DOHH2 (cell line): ENCODE measurements around the gene ARID3B.

ENCODE experiments used
- H3F3A ChIP-seq: fragments of 200-600 bp; sonication (generic), shearing (Covaris generic); 2 replicates; pipeline ENCODE4 v1.6.0; 2016; ENCODE audit warnings: antibody characterized with exemption, mild to moderate bottlenecking; ENCODE audit not compliant: control insufficient read depth, insufficient read depth
- H3K27ac ChIP-seq: fragments of 200-600 bp; sonication (generic); 2 replicates; pipeline ENCODE4 v1.5.1; 2014; ENCODE audit warnings: low read depth, mild to moderate bottlenecking, low read length, moderate library complexity
- H3K27me3 ChIP-seq: fragments of 200-600 bp; sonication (generic); 2 replicates; pipeline ENCODE4 v1.6.1; 2014; ENCODE audit warnings: mild to moderate bottlenecking, low read length, mixed read lengths; ENCODE audit not compliant: control insufficient read depth
- H3K36me3 ChIP-seq: fragments of 200-600 bp; sonication (generic); 2 replicates; pipeline ENCODE4 v1.6.1; 2014; ENCODE audit warnings: mild to moderate bottlenecking, low read length, moderate library complexity, mixed read lengths; ENCODE audit not compliant: control insufficient read depth
- H3K4me1 ChIP-seq: fragments of 200-600 bp; sonication (generic); 2 replicates; pipeline ENCODE4 v1.6.1; 2014; ENCODE audit warnings: mild to moderate bottlenecking, low read length, mixed read lengths; ENCODE audit not compliant: control insufficient read depth
- H3K4me2 ChIP-seq: fragments of 200-600 bp; sonication (generic); 2 replicates; pipeline ENCODE4 v1.6.0; 2014; ENCODE audit warnings: mild to moderate bottlenecking, low read length, moderate library complexity
- H3K4me3 ChIP-seq: fragments of 200-600 bp; sonication (generic); 2 replicates; pipeline ENCODE4 v1.5.1; 2014; ENCODE audit warnings: mild to moderate bottlenecking, low read length, mixed read lengths
- H3K79me2 ChIP-seq: fragments of 200-600 bp; sonication (generic); 2 replicates; pipeline ENCODE4 v1.6.1; 2014; ENCODE audit warnings: mild to moderate bottlenecking, low read length, mixed read lengths; ENCODE audit not compliant: control insufficient read depth
- H3K9me2 ChIP-seq: fragments of 200-600 bp; sonication (generic); replicated peaks from 2 replicates; pipeline ENCODE4 v1.6.1; 2014; ENCODE audit warnings: mild to moderate bottlenecking, low read length, mixed read lengths; ENCODE audit not compliant: control insufficient read depth
- H3K9me3 ChIP-seq: fragments of 200-600 bp; sonication (generic); 2 replicates; pipeline ENCODE4 v1.6.1; 2014; ENCODE audit warnings: antibody characterized with exemption, low read length, mixed read lengths; ENCODE audit not compliant: control insufficient read depth, insufficient read depth
- H4K20me1 ChIP-seq: fragments of 200-600 bp; sonication (generic); 2 replicates; pipeline ENCODE4 v1.6.0; 2014; ENCODE audit warnings: low read depth, mild to moderate bottlenecking, antibody characterized with exemption, low read length, moderate library complexity; ENCODE audit not compliant: control insufficient read depth, insufficient read depth
- CTCF ChIP-seq: fragments of 200-600 bp; sonication (generic); IDR thresholded peaks from one replicate; pipeline ENCODE4 v1.5.1; 2014; ENCODE audit warnings: antibody characterized with exemption, mild to moderate bottlenecking, low read depth, low read length; ENCODE audit not compliant: poor library complexity, severe bottlenecking
- EZH2phosphoT487 ChIP-seq: fragments of 200-600 bp; sonication (generic); IDR thresholded peaks from 2 replicates; pipeline ENCODE4 v1.6.1; 2017; ENCODE audit warnings: borderline replicate concordance, mild to moderate bottlenecking, antibody characterized with exemption, low read length, moderate library complexity, mixed read lengths

Gene ARID3B

GRCh38 chr15:74540161-74540760, 759 bp upstream of the ARID3B start:
- Histone ChIP-seq H3K9me3 (no peaks in the 10 kb centered on the region), H3K4me2 (peak overlapping the region; percentile 99), H3K4me1 (peaks cover 32% of the 10 kb centered on the region), H3K4me3 (peak overlapping the region; percentile 100), H3K36me3 (peaks cover 6% of the 10 kb centered on the region), H3K79me2 (no peaks in the 10 kb centered on the region; the same call in 1 of the 2 replicates), H4K20me1 (peaks cover 19% of the 10 kb centered on the region), H3F3A (peaks cover 18% of the 10 kb centered on the region), H3K27me3 (peaks cover 51% of the 10 kb centered on the region), H3K9me2 (no peaks in the 10 kb centered on the region), H3K27ac (peak overlapping the region; percentile 59)
- TF ChIP-seq EZH2phosphoT487 = no peak
- no peak for TF ChIP-seq CTCF

- Histone ChIP-seq H3K4me1 (peaks cover 43% of the 10 kb centered on the region), H3K27me3 (peaks cover 55% of the 10 kb centered on the region), H3K4me3 (peak overlapping the region; percentile 70), H3K9me3 (no peaks in the 10 kb centered on the region), H3K4me2 (peak overlapping the region; percentile 72), H3K79me2 (no peaks in the 10 kb centered on the region; the same call in 1 of the 2 replicates), H3K9me2 (no peaks in the 10 kb centered on the region), H4K20me1 (peaks cover 28% of the 10 kb centered on the region), H3K36me3 (peaks cover 6% of the 10 kb centered on the region), H3F3A (peaks cover 27% of the 10 kb centered on the region), H3K27ac (no peak overlapping the region)
- TF ChIP-seq CTCF = no peak
- 0 out of 2 replicates have a peak, but pooled peaks have one; percentile 58 for TF ChIP-seq EZH2phosphoT487
Observed at GRCh38 chr15:74541494-74542165, 610 bp downstream of the ARID3B start.

- peaks cover 30% of the 10 kb centered on the region for H4K20me1 ChIP-seq
- no peaks in the 10 kb centered on the region for H3K9me2 ChIP-seq
Observed at GRCh38 chr15:74542166-74543042, 1.4 kb downstream of the ARID3B start.

More at GRCh38 chr15:74542166-74543042, 1.4 kb downstream of the ARID3B start:
- Histone ChIP-seq H3K4me1 (peaks cover 46% of the 10 kb centered on the region), H3K4me2 (no peak overlapping the region), H3K4me3 (no peak overlapping the region), H3K36me3 (peaks cover 6% of the 10 kb centered on the region), H3K9me3 (no peaks in the 10 kb centered on the region), H3K27me3 (peaks cover 57% of the 10 kb centered on the region), H3K79me2 (no peaks in the 10 kb centered on the region; the same call in 1 of the 2 replicates), H3F3A (peaks cover 29% of the 10 kb centered on the region), H3K27ac (no peak overlapping the region)
- TF ChIP-seq CTCF (no peak), EZH2phosphoT487 (peak; percentile 24; the same call in 1 of the 2 replicates)
